ENCODE measurements around the gene SCT.

SCT gene

GRCh38 chr11:623349-623869, 3.6 kb downstream of the SCT start:
- in situ Hi-C loops (cut with MboI; ENCODE audit: low sequenced_read_pairs), result no loop called here

- in situ Hi-C loops (cut with MboI; ENCODE audit: low sequenced_read_pairs), result no loop called here
These were observed 5.1 kb downstream of the SCT start for GRCh38 chr11:621838-622237.

GRCh38 chr11:620935-621814, 5.8 kb downstream of the SCT start:
- in situ Hi-C loops (cut with MboI; ENCODE audit: low sequenced_read_pairs), result no loop called here

GRCh38 chr11:620201-620600, 6.8 kb downstream of the SCT start:
- in situ Hi-C loops (cut with MboI; ENCODE audit: low sequenced_read_pairs), result no loop called here

GRCh38 chr11:619628-620050, 7.3 kb downstream of the SCT start:
- in situ Hi-C loops (cut with MboI; ENCODE audit: low sequenced_read_pairs), result no loop called here

- in situ Hi-C loops (cut with MboI; ENCODE audit: low sequenced_read_pairs), result no loop called here
These were observed 7.9 kb downstream of the SCT start for GRCh38 chr11:618856-619627.

GRCh38 chr11:617912-618682, 8.9 kb downstream of the SCT start:
- in situ Hi-C loops (cut with MboI; ENCODE audit: low sequenced_read_pairs), result no loop called here

GRCh38 chr11:617199-617911, 9.6 kb downstream of the SCT start:
- in situ Hi-C loops (cut with MboI; ENCODE audit: low sequenced_read_pairs), result no loop called here

- in situ Hi-C loops (cut with MboI; ENCODE audit: low sequenced_read_pairs), result no loop called here
These were observed 10.4 kb downstream of the SCT start for GRCh38 chr11:616320-617198.

GRCh38 chr11:615504-616319, 11.3 kb downstream of the SCT start, which contains the start of gene IRF7:
IRF7 (minus strand) TSS chr11:615950; CDS start chr11:615364, 586 bp downstream.
- in situ Hi-C loops (cut with MboI; ENCODE audit: low sequenced_read_pairs), result no loop called here

GRCh38 chr11:614623-615503, 12.1 kb downstream of the SCT start:
- in situ Hi-C loops (cut with MboI; ENCODE audit: low sequenced_read_pairs), result no loop called here

GRCh38 chr11:614021-614622, 12.9 kb downstream of the SCT start:
- in situ Hi-C loops (cut with MboI; ENCODE audit: low sequenced_read_pairs), result no loop called here

GRCh38 chr11:613369-613968, 13.5 kb downstream of the SCT start:
- in situ Hi-C loops (cut with MboI; ENCODE audit: low sequenced_read_pairs), result no loop called here

- in situ Hi-C loops (cut with MboI; ENCODE audit: low sequenced_read_pairs), result no loop called here
These were observed 14.1 kb downstream of the SCT start for GRCh38 chr11:612961-613300.

- in situ Hi-C loops (cut with MboI; ENCODE audit: low sequenced_read_pairs), result no loop called here
These were observed 14.6 kb downstream of the SCT start for GRCh38 chr11:612201-612960.
